Epithelial cell of esophagus (primary cell): ENCODE results near the gene GORASP1.

Experiments used
- DNase-seq: peaks from one replicate; pipeline ENCODE4 v3.0.0; 2010; ENCODE audit warnings: low read depth
- H3K4me3 ChIP-seq: 2 replicates; pipeline ENCODE4 v1.5.1; 2011; ENCODE audit warnings: mild to moderate bottlenecking, low read length, control low read depth
- TF ChIP-seq, protein P1 (sequence below): IDR thresholded peaks from 2 replicates; pipeline ENCODE4 v1.5.1; 2011; ENCODE audit warnings: low read depth, mild to moderate bottlenecking, low read length, control low read depth, inconsistent platforms; ENCODE audit not compliant: insufficient read depth; ENCODE audit errors: missing control alignments

The GORASP1 gene

DNA sequence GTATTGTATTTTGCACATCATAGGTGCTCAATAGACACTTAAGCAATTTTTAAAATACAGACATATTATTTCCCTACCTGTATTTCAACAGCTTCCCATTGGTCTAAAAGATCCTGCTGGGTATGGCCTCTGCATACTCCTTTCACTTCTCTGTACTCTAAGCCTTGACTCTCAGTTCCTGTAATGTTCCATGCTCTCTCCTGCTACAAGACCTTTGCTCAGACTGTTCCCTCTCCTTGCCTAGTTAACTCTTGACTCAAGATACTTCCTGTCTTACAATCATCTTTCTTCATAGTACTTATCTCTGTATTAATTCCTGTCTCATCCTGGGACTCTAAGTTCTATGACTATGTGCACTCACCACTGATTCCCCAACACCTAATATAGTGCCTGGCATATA, 57.4 kb downstream of the GORASP1 start:
- DNase-seq = no peak
- H3K4me3 ChIP-seq = no peak overlapping the region
- TF ChIP-seq, protein P1, sequence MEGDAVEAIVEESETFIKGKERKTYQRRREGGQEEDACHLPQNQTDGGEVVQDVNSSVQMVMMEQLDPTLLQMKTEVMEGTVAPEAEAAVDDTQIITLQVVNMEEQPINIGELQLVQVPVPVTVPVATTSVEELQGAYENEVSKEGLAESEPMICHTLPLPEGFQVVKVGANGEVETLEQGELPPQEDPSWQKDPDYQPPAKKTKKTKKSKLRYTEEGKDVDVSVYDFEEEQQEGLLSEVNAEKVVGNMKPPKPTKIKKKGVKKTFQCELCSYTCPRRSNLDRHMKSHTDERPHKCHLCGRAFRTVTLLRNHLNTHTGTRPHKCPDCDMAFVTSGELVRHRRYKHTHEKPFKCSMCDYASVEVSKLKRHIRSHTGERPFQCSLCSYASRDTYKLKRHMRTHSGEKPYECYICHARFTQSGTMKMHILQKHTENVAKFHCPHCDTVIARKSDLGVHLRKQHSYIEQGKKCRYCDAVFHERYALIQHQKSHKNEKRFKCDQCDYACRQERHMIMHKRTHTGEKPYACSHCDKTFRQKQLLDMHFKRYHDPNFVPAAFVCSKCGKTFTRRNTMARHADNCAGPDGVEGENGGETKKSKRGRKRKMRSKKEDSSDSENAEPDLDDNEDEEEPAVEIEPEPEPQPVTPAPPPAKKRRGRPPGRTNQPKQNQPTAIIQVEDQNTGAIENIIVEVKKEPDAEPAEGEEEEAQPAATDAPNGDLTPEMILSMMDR = no peak
